NCI-H1105 (cell line): ENCODE measurements around the gene SCYGR1.
A peak's percentile ranks its signal among the peaks of the same experiment; 100 is the strongest.
"Not testable (repeated sequence)": the region's sequence is repeated elsewhere in the genome, so short reads cannot be mapped to it uniquely, and the experiment has no call there.

Experiments used
- DNase-seq: peaks from one replicate; lab custom pipeline; 2025; lab: John Stamatoyannopoulos, UW

SCYGR1 gene

GRCh38 chr2:227402959-227403358 lies 15.2 kb upstream of the SCYGR1 start:
- no peak for DNase-seq

- no peak for DNase-seq
These were observed 14.6 kb upstream of the SCYGR1 start for GRCh38 chr2:227402321-227402720.

DNA sequence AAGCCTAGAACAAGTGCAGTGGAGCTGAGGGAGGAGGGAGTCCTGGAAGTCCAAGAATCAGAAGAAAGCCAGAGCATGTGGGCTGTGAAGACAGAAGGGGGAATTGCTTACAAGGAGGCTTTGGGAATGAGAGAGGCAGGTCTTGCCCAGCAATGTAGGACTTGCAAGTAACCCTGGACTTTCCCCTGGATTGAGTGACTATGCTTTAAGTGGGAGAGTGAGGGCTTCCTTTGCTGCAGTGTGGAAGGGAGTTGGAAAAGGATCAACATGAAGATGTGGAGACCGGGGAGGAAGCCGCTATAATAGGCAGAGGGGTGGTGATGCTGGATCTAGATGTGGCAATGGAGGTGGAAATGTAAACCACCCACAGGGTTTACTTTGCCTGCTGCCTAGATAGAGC lies 13.8 kb upstream of the SCYGR1 start:
- DNase-seq: no peak

GRCh38 chr2:227398684-227399670 lies 11.2 kb upstream of the SCYGR1 start:
- DNase-seq: no peak

- no peak for DNase-seq
These were observed 9.8 kb upstream of the SCYGR1 start for GRCh38 chr2:227397562-227397961.

DNA sequence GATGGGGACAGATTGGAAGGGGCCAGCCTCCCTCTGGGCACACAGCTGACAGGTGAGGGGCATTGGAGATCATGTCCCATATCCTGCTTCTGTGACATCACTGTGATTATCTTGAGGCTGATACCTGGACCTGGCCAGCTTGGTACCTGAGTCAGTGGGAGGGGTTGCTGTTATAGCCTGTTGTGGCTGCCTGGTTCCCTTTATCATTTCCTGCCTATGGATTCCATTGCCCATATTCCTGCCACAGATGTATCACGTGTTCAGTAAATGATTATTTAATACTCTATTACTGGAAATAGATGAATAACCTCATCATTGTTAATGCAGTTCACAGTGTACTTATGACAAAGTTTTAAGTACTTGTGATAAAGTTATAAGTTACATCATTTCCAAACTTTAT lies 7.8 kb upstream of the SCYGR1 start:
- no peak for DNase-seq

- DNase-seq: no peak
These were observed 6.7 kb upstream of the SCYGR1 start for GRCh38 chr2:227394401-227394800.

DNA sequence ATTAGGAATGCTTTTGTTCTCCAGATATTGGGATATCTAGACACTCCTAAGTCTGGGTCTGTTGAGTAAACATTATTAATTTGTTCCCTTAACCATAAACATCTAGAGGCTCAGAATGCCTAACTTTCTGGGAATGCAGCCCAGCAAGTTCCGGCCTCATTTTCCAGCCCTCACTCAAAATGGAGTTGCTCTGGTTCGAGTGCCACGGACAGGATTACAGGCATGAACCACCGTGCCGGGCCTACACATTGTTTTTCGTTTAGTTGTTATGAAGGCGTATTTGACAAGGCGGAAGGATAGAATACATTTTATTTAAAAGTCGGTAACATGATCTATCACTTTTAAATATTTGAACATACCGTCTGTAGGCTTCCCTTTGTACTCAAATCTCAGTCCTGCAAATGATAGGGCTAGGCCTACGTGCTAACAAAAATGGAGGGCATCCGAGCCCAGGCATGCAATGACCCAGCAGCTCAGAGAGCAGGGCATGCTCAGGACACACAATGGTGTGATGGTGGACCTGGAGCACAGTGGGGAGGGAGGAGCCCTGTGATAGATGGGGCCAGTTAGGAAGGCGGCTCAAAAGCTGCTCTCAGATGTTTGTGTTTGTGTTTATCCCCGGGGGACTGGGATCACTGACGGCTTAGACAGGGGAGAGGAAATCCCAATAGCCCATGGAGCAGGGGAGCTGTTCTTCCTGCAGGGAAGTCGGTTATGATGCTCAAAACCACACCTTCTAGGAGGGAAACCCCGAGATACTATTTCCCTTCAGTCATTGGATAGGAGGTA lies 2.9 kb upstream of the SCYGR1 start:
- DNase-seq: no peak

DNA sequence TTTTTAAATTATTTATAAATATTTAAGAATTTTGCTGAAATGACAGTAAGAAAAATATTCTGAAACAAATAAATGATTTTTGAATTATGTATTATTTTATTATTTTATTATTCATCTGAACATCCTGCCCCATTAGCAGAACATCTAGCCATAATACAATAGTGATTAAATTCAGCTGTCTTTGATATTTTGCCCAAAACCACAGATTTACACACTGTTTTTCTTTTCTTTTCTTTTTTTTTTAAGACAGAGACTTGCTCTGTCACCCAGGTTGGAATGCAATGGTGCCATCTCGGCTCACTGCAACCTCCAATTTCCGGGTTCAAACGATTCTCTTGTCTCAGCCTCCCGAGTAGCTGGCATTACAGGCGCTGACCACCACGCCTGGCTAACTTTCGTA lies 1.9 kb upstream of the SCYGR1 start:
- DNase-seq: no peak

DNA sequence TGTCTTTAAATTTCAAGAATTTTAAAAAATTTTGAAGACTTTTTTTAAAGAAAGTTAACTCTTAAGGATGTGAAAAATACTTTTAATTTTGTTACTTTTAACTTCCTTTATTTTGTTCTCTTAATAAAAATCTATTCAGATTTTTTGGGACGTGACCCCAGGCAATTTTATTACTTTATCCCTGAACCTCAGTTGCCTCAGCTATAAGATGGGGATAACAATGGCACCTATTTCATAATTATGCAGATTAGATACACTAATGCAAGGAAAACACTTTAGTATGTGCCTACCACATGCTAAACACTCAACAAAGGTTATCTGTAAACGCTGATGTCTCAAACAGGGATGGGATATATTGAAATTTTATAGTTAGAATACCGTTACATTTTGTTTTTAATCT lies 1.5 kb upstream of the SCYGR1 start:
- DNase-seq: no peak

DNA sequence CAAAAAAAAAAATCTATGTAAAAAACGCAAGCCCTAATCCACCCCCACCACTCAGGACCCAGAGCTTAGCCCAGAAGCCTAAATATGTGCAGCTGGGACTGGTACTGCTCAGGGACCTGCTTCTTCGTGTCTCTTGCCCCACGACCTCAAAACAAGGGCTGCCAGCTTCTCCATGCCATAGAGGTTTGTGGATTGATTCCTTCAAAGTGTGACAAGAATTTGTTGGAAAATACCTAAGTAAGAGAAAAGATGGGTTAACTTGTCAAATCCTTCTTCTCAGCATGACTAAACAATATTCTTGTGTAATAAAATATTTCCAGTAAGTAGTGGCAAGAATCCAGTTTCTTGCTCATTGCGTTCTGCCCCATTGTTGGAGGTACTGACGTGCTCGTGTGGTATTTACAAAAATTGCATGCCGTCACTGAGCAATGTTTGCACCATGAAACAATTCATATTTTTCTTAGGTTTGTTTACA lies 825 bp upstream of the SCYGR1 start:
- DNase-seq: no peak

GRCh38 chr2:227386630-227387029 lies 1.1 kb downstream of the SCYGR1 start:
- no peak for DNase-seq

DNA sequence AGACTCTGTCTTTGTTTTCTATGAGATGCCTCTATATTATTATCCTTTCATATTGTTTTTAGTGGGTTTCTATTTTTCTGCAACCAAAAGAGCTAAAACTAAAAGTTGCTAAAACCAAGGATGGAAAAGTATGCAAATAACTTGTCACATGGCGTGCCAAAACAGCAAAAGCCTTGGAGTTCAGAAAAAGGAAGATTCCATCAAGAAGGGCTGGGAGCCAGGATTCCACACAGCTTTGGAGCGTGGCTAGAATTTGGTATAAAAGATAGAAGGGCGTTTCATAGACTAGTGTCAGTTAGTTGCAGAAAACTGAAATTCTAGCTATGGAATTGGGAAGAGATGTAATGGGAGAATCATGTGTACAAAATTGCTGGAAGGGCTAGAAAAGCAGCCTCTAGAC lies 4.1 kb downstream of the SCYGR1 start:
- no peak for DNase-seq

GRCh38 chr2:227382241-227382835 lies 5.4 kb downstream of the SCYGR1 start:
- not testable (repeated sequence) for DNase-seq

GRCh38 chr2:227379095-227379494 lies 8.7 kb downstream of the SCYGR1 start, which contains the start of gene TM4SF20:
Gene TM4SF20, minus strand, starts transcription at chr2:227379306. Its CDS starts 38 bp downstream, at chr2:227379268.
- DNase-seq: no peak

- DNase-seq: no peak
These were observed 9.4 kb downstream of the SCYGR1 start for GRCh38 chr2:227378371-227378782.

DNA sequence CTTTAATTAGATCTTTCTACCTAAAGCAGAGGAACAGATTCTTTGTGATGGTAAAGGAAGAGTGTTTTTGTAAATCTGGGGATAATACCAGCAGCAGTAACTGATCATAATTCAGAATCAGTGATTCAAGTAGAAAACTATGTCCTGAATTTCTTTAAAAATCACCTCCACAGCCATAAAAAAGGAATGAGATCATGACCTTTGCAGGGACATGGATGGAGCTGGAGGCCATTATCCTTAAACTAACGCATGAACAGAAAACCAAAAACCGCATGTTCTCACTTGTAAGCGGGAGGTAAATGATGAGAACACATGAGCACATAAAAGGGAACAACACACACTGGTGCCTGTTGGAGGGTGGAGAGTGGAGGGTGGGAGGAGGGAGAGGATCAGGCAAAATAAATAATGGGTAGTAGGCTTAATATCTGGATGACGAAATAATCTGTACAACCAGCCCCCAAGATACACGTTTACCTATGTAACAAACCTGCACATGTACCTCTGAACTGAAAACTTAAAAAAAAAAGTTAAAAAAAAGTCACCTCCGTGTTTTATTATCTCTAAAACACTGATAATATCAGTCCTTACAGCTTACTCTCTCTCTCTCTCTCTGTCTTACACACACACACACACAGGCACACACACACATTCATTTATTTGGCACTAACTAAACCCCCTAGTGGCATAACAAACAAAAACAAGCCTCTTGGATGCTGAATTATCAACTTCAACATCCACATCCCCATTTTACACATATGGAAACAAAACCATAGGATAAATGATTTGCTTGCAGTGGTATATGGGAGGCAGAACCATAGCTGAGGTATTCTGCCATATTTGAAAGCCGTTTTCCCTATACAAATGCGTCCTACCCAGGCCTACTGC lies 10.0 kb downstream of the SCYGR1 start:
- DNase-seq: no peak

DNA sequence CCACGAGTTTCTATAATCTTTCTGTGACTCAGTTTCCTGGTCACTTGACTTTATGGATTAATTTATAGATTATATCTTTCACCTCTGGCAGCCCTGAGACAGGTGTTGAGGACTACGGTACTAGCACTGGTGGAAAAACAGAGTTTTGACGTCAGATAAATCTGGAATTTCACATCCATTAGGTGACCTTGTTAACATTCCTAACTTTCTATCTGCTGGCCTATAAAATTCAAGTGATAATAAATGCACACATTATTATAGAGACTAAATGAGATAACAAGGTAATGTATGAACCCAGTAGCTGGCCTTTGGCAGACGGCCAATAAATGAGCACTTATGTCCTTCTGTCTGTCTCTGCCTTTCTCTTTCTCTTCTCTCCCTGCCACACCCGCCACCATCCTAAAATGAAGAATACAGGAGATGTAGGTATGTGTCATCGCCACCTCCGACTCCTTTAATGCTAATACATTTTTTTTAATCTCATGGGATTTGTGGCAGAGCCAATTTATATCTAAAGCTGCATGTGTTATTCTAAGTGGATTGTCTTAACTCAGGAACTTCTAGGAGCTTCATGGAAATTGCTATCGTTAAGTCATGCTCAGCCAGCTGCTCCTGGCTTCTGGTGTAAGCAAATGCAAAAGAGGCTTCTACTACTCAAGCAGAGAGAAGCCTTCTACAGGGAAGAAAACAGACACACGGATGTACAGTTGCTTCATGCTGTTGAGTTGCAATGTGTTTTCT lies 10.9 kb downstream of the SCYGR1 start:
- peak; percentile 10 for DNase-seq

- DNase-seq: no peak
These were observed 13.6 kb downstream of the SCYGR1 start for GRCh38 chr2:227374158-227374557.

GRCh38 chr2:227373389-227373788 lies 14.4 kb downstream of the SCYGR1 start:
- DNase-seq: no peak
